ENCODE measurements around the gene CAPZB. TPM values are rescaled to one million over a fixed set of nuclear protein-coding genes. Genes with fewer than 3 reads are reported as not detected.

The CAPZB gene
- polyA plus RNA-seq, 2 of the 4 experiments (the other 2 are of a cell fraction), result 133 to 296 TPM

DNA sequence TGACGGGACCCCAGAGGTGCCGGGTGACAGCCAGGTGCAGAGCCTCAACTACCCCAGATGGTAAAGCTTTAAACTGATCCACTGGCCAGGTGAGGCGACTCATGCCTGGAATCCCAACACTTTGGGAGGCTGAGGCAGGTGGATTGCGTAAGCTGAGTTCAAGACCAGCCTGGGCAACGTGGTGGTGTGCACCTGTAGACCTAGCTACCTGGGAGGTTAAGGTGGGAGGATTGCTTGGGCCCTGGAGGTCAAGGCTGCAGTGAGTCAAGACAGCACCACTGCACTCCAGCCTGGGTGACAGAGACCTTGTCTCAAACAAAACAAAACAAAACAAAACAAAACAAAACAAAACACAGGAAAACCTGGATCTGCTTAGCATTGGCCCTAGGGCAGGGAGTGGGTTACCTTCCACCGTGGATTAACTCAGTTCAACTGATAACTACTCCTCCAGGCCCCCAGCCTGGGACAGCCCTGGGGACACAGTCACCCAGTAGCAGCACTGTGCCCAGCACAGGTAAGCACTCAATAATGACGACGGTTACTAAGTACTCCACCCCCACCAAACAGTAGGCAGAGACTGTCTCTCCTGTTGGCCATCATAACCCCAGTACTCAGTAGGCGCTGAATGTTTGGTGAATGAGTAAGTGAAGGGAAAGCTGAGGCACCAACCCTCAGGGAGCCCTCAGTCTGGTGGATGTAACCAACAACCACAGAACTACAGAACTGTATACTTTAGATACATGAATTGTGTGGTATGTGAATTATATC is 151.6 kb downstream of the CAPZB start:
- no peaks in the 10 kb centered on the region for H3K4me1 ChIP-seq
- FAIRE-seq (no peak), ATAC-seq (no peak), DNase-seq (ENCODE audit: low read depth in 1 of 2, low spot score in 1 of 2) (no peak)
- TF ChIP-seq MAFK (IDR thresholded peaks at IDR 0.05; ENCODE audit: partially characterized antibody) (no peak), CEBPB (IDR thresholded peaks at IDR 0.05) (peak; percentile 12 to 40; a peak in 1 of 4 replicates), CBX8 (IDR thresholded peaks at IDR 0.05) (no peak), CHD2 (IDR thresholded peaks at IDR 0.05; ENCODE audit: low read length, partially characterized antibody) (no peak), TP53 (CRISPR knock-in tag; IDR thresholded peaks at IDR 0.05) (no peak), KDM5A (IDR thresholded peaks at IDR 0.05) (no peak), EP300 (IDR thresholded peaks at IDR 0.05) (no peak), HEYL (CRISPR knock-in tag; IDR thresholded peaks at IDR 0.05) (no peak)
- TF ChIP-seq, protein P1, sequence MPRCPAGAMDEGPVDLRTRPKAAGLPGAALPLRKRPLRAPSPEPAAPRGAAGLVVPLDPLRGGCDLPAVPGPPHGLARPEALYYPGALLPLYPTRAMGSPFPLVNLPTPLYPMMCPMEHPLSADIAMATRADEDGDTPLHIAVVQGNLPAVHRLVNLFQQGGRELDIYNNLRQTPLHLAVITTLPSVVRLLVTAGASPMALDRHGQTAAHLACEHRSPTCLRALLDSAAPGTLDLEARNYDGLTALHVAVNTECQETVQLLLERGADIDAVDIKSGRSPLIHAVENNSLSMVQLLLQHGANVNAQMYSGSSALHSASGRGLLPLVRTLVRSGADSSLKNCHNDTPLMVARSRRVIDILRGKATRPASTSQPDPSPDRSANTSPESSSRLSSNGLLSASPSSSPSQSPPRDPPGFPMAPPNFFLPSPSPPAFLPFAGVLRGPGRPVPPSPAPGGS (IDR thresholded peaks at IDR 0.05), result no peak
- ChIA-PET POLR2A (interaction anchor here (1.0 kb wide), 1 partner anchor 21 kb away, joined by 3 read pairs; the partner anchor contains the start of gene SLC66A1), CTCF (interaction anchor here (1.3 to 2.5 kb wide), 2 partner anchors 10 to 41 kb away, joined by 3 to 9 read pairs; no protein-coding TSS in a partner anchor)
- no peak overlapping the region for H3K4me3 ChIP-seq
- H3K27ac ChIP-seq, result no peak overlapping the region
- 73% methylated on average over 6 of the region's 9 CpGs for WGBS (ENCODE audit: missing lambda C conversion rate)
- no peak overlapping the region for H3K4me2 ChIP-seq
- H3K9me3 ChIP-seq, result no peaks in the 10 kb centered on the region

DNA sequence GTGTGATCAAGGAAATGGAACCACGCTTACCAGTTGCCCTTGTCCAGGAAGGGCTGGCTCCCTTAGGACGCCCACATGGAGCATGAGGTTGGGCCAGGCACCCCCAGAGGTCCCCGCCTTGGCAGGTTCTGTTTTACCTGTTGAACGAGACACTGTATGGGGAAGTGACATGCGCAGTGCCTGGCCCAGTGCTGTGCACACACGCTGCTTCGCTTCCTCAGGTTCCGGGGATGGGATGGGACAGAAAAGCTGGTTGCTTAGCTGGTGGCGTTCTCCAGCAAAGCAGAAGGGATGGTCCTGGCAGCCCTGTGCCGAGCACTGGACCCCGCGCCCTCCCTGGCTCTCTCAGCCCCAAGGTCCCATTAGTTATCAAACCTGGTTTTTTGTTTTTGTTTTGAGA is 152.5 kb downstream of the CAPZB start:
- ATAC-seq, result no peak
- ChIA-PET POLR2A (interaction anchor here (1.0 kb wide), 1 partner anchor 20 kb away, joined by 3 read pairs; the partner anchor contains the start of gene SLC66A1), CTCF (interaction anchor here (1.3 kb wide), 1 partner anchor 42 kb away, joined by 3 read pairs; no protein-coding TSS in a partner anchor)
- H3K9me3 ChIP-seq, result no peaks in the 10 kb centered on the region
- H3K4me2 ChIP-seq, result no peak overlapping the region
- DNase-seq (ENCODE audit: low read depth in 1 of 2, low spot score in 1 of 2), result no peak
- no peak for TF ChIP-seq RAD21 (conservative IDR thresholded peaks at IDR 0.05 in 1 of 2, IDR thresholded peaks at IDR 0.05 in 1 of 2)
- no peak for TF ChIP-seq HOXB5 (CRISPR knock-in tag; IDR thresholded peaks at IDR 0.05)
- no peak for TF ChIP-seq CEBPB (IDR thresholded peaks at IDR 0.05)
- TF ChIP-seq CHD2 (IDR thresholded peaks at IDR 0.05; ENCODE audit: low read length, partially characterized antibody), result no peak
- no peak for TF ChIP-seq CBX8 (IDR thresholded peaks at IDR 0.05)
- TF ChIP-seq MYC (IDR thresholded peaks at IDR 0.05; ENCODE audit: borderline replicate concordance, low read length), result no peak
- TF ChIP-seq CBX2 (IDR thresholded peaks at IDR 0.05; ENCODE audit: borderline replicate concordance, low read depth), result no peak
- TF ChIP-seq ZSCAN20 (CRISPR knock-in tag; IDR thresholded peaks at IDR 0.05), result no peak
- TF ChIP-seq RFX5 (IDR thresholded peaks at IDR 0.05), result no peak
- TF ChIP-seq SMC3 (IDR thresholded peaks at IDR 0.05), result no peak
- TF ChIP-seq, protein P1 (IDR thresholded peaks at IDR 0.05), result no peak
- TF ChIP-seq KDM5A (IDR thresholded peaks at IDR 0.05), result no peak
- TF ChIP-seq, protein P2, sequence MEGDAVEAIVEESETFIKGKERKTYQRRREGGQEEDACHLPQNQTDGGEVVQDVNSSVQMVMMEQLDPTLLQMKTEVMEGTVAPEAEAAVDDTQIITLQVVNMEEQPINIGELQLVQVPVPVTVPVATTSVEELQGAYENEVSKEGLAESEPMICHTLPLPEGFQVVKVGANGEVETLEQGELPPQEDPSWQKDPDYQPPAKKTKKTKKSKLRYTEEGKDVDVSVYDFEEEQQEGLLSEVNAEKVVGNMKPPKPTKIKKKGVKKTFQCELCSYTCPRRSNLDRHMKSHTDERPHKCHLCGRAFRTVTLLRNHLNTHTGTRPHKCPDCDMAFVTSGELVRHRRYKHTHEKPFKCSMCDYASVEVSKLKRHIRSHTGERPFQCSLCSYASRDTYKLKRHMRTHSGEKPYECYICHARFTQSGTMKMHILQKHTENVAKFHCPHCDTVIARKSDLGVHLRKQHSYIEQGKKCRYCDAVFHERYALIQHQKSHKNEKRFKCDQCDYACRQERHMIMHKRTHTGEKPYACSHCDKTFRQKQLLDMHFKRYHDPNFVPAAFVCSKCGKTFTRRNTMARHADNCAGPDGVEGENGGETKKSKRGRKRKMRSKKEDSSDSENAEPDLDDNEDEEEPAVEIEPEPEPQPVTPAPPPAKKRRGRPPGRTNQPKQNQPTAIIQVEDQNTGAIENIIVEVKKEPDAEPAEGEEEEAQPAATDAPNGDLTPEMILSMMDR (IDR thresholded peaks at IDR 0.05), result no peak
- no peak overlapping the region for H3K27ac ChIP-seq
- H3K4me1 ChIP-seq, result no peaks in the 10 kb centered on the region
- H3K4me3 ChIP-seq, result no peak overlapping the region
- no peak for FAIRE-seq
- WGBS (ENCODE audit: missing lambda C conversion rate), result 90% methylated on average over 9 of the region's 12 CpGs

All from A549 (cell line).